ENCODE data around the gene PRPS2.

PRPS2 gene

DNA sequence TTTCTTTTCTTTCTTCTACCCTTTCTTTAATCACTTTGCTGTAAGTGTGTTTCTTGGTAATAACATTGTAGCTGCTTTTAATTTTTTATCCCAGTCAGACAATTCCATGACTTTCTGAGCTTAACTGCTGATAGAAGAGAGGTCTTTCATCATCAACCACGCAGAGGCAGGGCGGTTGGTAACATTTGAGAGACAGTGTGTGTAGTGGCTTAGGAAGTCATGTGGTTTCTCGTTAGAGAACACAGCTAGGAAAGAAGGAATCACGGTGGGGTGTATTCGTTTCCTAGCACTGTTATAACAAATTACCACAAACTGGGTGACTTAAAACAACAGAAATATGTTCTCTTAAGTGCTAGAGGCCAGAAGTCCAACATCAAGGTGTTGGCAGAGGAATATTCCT is 11.5 kb downstream of the PRPS2 start:
- no peak overlapping the region for H3K4me3 ChIP-seq (ENCODE audit: low read depth in 1 of 5, low read length in 5 of 5)
- H3K9ac ChIP-seq (ENCODE audit: low read length in 5 of 5), result no peak overlapping the region
- H3K36me3 ChIP-seq (ENCODE audit: control insufficient read depth in 5 of 5, insufficient read depth in 5 of 5, low read length in 5 of 5), result peaks cover 0 to 4% (median 0%) of the 10 kb centered on the region in 5 donors
- H3K27ac ChIP-seq (ENCODE audit: low read depth, low read length), result no peak overlapping the region
- peaks cover 0 to 1% (median 0%) of the 10 kb centered on the region in 5 donors for H3K27me3 ChIP-seq (ENCODE audit: control insufficient read depth in 5 of 5, insufficient read depth in 4 of 5, low read length in 5 of 5)
- H3K4me1 ChIP-seq (ENCODE audit: control insufficient read depth in 5 of 5, insufficient read depth in 5 of 5, low read length in 5 of 5), result peaks cover 0 to 4% (median 0%) of the 10 kb centered on the region in 5 donors
- H3K9me3 ChIP-seq (ENCODE audit: control insufficient read depth in 5 of 5, low read length in 5 of 5), result peaks cover 0 to 2% (median 0%) of the 10 kb centered on the region in 5 donors

DNA sequence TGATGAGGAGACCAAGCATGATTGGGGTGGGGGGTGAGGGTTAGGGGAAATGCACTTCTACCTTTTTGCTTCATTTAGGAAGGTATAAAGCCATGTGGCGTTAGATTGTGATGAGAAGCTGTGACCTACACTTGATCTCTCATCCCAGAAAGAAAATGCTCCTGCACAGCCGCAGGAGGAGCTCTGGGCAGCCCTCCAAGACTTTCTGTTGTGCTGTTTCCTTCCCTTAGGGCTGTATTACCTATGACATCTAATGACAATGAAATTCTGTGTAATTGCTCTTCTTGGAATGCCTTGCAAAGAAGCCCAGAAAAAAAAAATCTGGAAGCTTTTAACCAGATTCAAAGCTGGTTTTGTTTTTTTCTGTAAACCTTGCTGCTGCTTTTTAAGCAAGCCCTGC is 13.4 kb downstream of the PRPS2 start:
- Histone ChIP-seq H3K9me3 (ENCODE audit: control insufficient read depth in 5 of 5, low read length in 5 of 5) (no peaks in the 10 kb centered on the region), H3K9ac (ENCODE audit: low read length in 5 of 5) (no peak overlapping the region), H3K4me1 (ENCODE audit: control insufficient read depth in 5 of 5, insufficient read depth in 5 of 5, low read length in 5 of 5) (peaks cover 0 to under 1% (median 0%) of the 10 kb centered on the region in 5 donors), H3K27ac (ENCODE audit: low read depth, low read length) (no peak overlapping the region), H3K4me3 (ENCODE audit: low read depth in 1 of 5, low read length in 5 of 5) (no peak overlapping the region), H3K36me3 (ENCODE audit: control insufficient read depth in 5 of 5, insufficient read depth in 5 of 5, low read length in 5 of 5) (peaks cover 0 to 4% (median 0%) of the 10 kb centered on the region in 5 donors), H3K27me3 (ENCODE audit: control insufficient read depth in 5 of 5, insufficient read depth in 4 of 5, low read length in 5 of 5) (no peaks in the 10 kb centered on the region)

DNA sequence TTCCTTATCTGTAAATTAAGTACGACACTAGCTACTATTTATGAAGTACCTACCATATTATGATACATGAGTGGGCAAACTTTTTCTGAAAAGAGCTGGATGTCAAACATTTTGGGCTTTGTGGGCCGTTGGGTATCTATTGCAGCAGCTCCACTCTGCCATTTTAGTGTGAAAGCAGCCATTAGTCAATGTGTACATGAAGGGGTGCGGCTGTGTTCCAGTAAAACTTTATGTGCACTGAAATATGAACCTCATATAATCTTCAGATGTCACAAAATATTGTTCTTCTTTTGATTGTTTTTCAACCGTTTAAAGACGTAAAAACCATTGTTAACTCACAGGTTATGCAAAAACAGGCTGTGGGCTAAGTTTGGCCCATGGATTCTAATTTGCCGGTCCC is 14.1 kb downstream of the PRPS2 start:
- no peak overlapping the region for H3K4me3 ChIP-seq (ENCODE audit: low read depth in 1 of 5, low read length in 5 of 5)
- no peaks in the 10 kb centered on the region for H3K9me3 ChIP-seq (ENCODE audit: control insufficient read depth in 5 of 5, low read length in 5 of 5)
- H3K27me3 ChIP-seq (ENCODE audit: control insufficient read depth in 5 of 5, insufficient read depth in 4 of 5, low read length in 5 of 5), result peaks cover 0 to 2% (median 0%) of the 10 kb centered on the region in 5 donors
- no peak overlapping the region for H3K27ac ChIP-seq (ENCODE audit: low read depth, low read length)
- no peak overlapping the region for H3K9ac ChIP-seq (ENCODE audit: low read length in 5 of 5)
- peaks cover 0 to 2% (median 0%) of the 10 kb centered on the region in 5 donors for H3K36me3 ChIP-seq (ENCODE audit: control insufficient read depth in 5 of 5, insufficient read depth in 5 of 5, low read length in 5 of 5)
- no peaks in the 10 kb centered on the region for H3K4me1 ChIP-seq (ENCODE audit: control insufficient read depth in 5 of 5, insufficient read depth in 5 of 5, low read length in 5 of 5)

DNA sequence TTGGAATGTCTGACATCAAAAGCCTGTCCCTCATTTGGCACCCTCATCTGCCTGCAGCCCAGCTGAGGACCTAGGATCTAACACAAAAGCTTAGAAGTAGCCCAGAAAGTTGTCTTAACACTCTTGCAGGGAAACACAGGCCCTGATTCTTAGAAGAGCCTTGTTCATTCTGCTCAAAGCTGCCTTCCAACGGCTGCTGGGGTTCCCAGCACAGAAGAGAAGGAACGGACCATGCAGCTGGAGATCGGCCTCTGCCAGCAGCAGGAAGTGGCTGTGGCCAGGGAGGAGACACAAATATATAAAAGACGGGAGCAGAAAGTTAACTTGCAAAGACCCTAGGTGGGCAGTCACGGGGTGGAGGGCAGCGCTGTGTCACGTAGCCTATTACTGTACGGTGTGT is 20.4 kb downstream of the PRPS2 start:
- H3K4me1 ChIP-seq (ENCODE audit: control insufficient read depth in 5 of 5, insufficient read depth in 5 of 5, low read length in 5 of 5), result no peaks in the 10 kb centered on the region
- H3K9me3 ChIP-seq (ENCODE audit: control insufficient read depth in 5 of 5, low read length in 5 of 5), result no peaks in the 10 kb centered on the region
- H3K27me3 ChIP-seq (ENCODE audit: control insufficient read depth in 5 of 5, insufficient read depth in 4 of 5, low read length in 5 of 5), result peaks cover 0 to 14% (median 7%) of the 10 kb centered on the region in 5 donors
- H3K4me3 ChIP-seq (ENCODE audit: low read depth in 1 of 5, low read length in 5 of 5), result no peak overlapping the region
- peaks cover 0 to 3% (median 0%) of the 10 kb centered on the region in 5 donors for H3K36me3 ChIP-seq (ENCODE audit: control insufficient read depth in 5 of 5, insufficient read depth in 5 of 5, low read length in 5 of 5)
- no peak overlapping the region for H3K9ac ChIP-seq (ENCODE audit: low read length in 5 of 5)
- H3K27ac ChIP-seq (ENCODE audit: low read depth, low read length), result no peak overlapping the region

DNA sequence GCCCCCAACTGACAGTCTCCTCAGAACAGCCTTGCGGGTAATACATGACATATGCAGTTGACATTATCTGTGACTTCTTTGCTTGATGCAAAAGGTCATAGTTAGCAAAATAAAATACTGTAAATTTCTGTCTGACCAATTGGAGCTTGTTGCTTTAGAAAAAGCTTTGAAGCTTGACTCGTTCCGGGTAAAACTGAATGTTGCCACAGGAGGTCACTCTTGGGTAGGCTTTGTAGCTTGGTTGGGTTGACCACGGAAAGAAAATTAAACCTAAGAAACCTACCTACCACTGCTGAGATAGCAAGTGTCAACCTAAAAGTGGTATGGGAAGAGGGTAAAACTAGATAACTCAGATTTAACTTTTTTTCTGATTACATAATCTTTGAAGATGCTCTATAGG is 23.2 kb downstream of the PRPS2 start:
- H3K4me3 ChIP-seq (ENCODE audit: low read depth in 1 of 5, low read length in 5 of 5), result no peak overlapping the region
- no peak overlapping the region for H3K27ac ChIP-seq (ENCODE audit: low read depth, low read length)
- no peak overlapping the region for H3K9ac ChIP-seq (ENCODE audit: low read length in 5 of 5)
- H3K27me3 ChIP-seq (ENCODE audit: control insufficient read depth in 5 of 5, insufficient read depth in 4 of 5, low read length in 5 of 5), result peaks cover 0 to 14% (median 7%) of the 10 kb centered on the region in 5 donors
- no peaks in the 10 kb centered on the region for H3K4me1 ChIP-seq (ENCODE audit: control insufficient read depth in 5 of 5, insufficient read depth in 5 of 5, low read length in 5 of 5)
- H3K36me3 ChIP-seq (ENCODE audit: control insufficient read depth in 5 of 5, insufficient read depth in 5 of 5, low read length in 5 of 5), result peaks cover 0 to 3% (median 0%) of the 10 kb centered on the region in 5 donors
- H3K9me3 ChIP-seq (ENCODE audit: control insufficient read depth in 5 of 5, low read length in 5 of 5), result no peaks in the 10 kb centered on the region

DNA sequence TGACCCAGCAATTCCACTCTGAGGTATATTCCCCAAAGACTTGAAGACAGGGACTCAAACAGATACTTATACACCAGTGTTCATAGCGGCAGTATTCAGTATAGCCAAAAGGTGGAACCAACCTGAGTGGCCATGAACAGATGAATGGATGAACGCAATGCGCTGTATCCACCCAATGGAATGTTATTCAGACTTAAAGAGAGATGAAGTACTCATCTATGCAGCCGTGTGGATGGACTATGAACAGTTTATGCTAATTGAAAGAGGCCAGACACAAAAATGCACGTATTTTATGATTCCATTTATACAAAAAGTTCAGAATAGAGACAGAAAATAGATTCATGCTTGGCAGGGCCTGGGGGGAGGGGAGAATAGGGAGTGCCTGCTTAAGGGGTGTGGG is 26.3 kb downstream of the PRPS2 start:
- peaks cover 0 to 9% (median 0%) of the 10 kb centered on the region in 5 donors for H3K36me3 ChIP-seq (ENCODE audit: control insufficient read depth in 5 of 5, insufficient read depth in 5 of 5, low read length in 5 of 5)
- no peaks in the 10 kb centered on the region for H3K9me3 ChIP-seq (ENCODE audit: control insufficient read depth in 5 of 5, low read length in 5 of 5)
- H3K9ac ChIP-seq (ENCODE audit: low read length in 5 of 5), result no peak overlapping the region
- H3K27ac ChIP-seq (ENCODE audit: low read depth, low read length), result no peak overlapping the region
- no peak overlapping the region for H3K4me3 ChIP-seq (ENCODE audit: low read depth in 1 of 5, low read length in 5 of 5)
- no peaks in the 10 kb centered on the region for H3K4me1 ChIP-seq (ENCODE audit: control insufficient read depth in 5 of 5, insufficient read depth in 5 of 5, low read length in 5 of 5)
- H3K27me3 ChIP-seq (ENCODE audit: control insufficient read depth in 5 of 5, insufficient read depth in 4 of 5, low read length in 5 of 5), result peaks cover 0 to 7% (median 0%) of the 10 kb centered on the region in 5 donors

DNA sequence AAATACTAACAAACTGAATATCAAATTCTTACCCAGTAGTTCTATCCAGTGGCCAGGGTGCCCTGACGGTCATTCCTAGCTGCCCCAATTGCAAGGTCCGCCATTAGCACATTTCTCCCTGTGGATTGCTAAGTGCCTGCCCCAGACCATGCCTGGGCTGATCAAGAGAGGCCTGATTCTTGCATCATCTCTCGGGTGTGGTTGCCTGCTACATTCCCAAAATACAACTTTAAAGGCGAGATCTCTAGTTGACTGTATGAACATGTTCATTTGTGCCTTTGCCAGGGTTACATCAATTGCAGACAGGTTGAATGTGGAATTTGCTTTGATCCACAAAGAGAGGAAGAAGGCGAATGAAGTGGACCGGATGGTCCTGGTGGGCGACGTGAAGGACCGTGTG is 28.0 kb downstream of the PRPS2 start:
- Histone ChIP-seq H3K36me3 (ENCODE audit: control insufficient read depth in 5 of 5, insufficient read depth in 5 of 5, low read length in 5 of 5) (peaks cover 0 to 9% (median 3%) of the 10 kb centered on the region in 5 donors), H3K27ac (ENCODE audit: low read depth, low read length) (no peak overlapping the region), H3K4me3 (ENCODE audit: low read depth in 1 of 5, low read length in 5 of 5) (no peak overlapping the region), H3K4me1 (ENCODE audit: control insufficient read depth in 5 of 5, insufficient read depth in 5 of 5, low read length in 5 of 5) (no peaks in the 10 kb centered on the region), H3K9me3 (ENCODE audit: control insufficient read depth in 5 of 5, low read length in 5 of 5) (no peaks in the 10 kb centered on the region), H3K9ac (ENCODE audit: low read length in 5 of 5) (no peak overlapping the region), H3K27me3 (ENCODE audit: control insufficient read depth in 5 of 5, insufficient read depth in 4 of 5, low read length in 5 of 5) (peaks cover 0 to 7% (median 0%) of the 10 kb centered on the region in 5 donors)

DNA sequence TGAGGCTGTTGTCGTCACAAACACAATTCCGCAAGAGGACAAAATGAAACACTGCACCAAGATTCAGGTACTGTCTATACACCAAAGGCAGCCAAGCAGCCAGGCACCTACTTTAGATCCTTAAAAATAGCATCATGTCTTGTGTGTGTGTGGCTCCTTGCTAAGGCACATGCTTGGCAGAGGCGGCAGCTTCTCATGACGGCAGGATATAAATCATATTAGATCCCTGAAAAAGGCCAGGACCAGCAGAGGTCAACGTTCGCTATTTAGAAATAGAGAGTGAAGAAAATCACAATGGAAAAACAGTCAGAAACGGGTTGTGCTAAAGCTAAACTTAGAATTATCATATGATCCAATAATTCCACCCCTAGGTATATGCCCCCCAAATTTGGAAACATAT is 29.5 kb downstream of the PRPS2 start:
- Histone ChIP-seq H3K36me3 (ENCODE audit: control insufficient read depth in 5 of 5, insufficient read depth in 5 of 5, low read length in 5 of 5) (peaks cover 0 to 16% (median 5%) of the 10 kb centered on the region in 5 donors), H3K27ac (ENCODE audit: low read depth, low read length) (no peak overlapping the region), H3K4me1 (ENCODE audit: control insufficient read depth in 5 of 5, insufficient read depth in 5 of 5, low read length in 5 of 5) (no peaks in the 10 kb centered on the region), H3K9me3 (ENCODE audit: control insufficient read depth in 5 of 5, low read length in 5 of 5) (no peaks in the 10 kb centered on the region), H3K9ac (ENCODE audit: low read length in 5 of 5) (no peak overlapping the region), H3K4me3 (ENCODE audit: low read depth in 1 of 5, low read length in 5 of 5) (no peak overlapping the region), H3K27me3 (ENCODE audit: control insufficient read depth in 5 of 5, insufficient read depth in 4 of 5, low read length in 5 of 5) (peaks cover 0 to 8% (median 2%) of the 10 kb centered on the region in 5 donors)

DNA sequence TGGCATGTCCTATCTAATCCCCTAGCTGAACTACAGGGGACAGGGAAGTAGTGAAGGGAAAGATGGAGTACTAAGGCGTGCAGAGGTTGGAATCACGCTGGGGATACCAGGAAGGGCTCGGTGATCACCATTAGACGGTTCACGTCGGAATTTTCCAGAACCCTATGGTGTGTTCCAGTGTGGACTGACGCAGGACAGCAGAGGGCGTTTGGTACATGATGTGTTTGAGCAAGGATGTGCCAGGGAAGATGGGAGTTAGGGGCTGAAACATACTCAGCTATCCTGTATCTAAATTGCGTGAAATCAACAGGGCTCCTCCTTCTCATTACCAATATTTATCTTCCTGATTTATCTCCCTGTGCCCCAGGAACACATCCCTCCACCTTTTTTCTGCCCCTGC is 33.7 kb downstream of the PRPS2 start:
- no peak overlapping the region for H3K4me3 ChIP-seq (ENCODE audit: low read depth in 1 of 5, low read length in 5 of 5)
- H3K36me3 ChIP-seq (ENCODE audit: control insufficient read depth in 5 of 5, insufficient read depth in 5 of 5, low read length in 5 of 5), result peaks cover 0 to 16% (median 5%) of the 10 kb centered on the region in 5 donors
- no peak overlapping the region for H3K9ac ChIP-seq (ENCODE audit: low read length in 5 of 5)
- peaks cover 2 to 8% (median 2%) of the 10 kb centered on the region in 5 donors for H3K27me3 ChIP-seq (ENCODE audit: control insufficient read depth in 5 of 5, insufficient read depth in 4 of 5, low read length in 5 of 5)
- H3K4me1 ChIP-seq (ENCODE audit: control insufficient read depth in 5 of 5, insufficient read depth in 5 of 5, low read length in 5 of 5), result no peaks in the 10 kb centered on the region
- H3K27ac ChIP-seq (ENCODE audit: low read depth, low read length), result no peak overlapping the region
- H3K9me3 ChIP-seq (ENCODE audit: control insufficient read depth in 5 of 5, low read length in 5 of 5), result no peaks in the 10 kb centered on the region

DNA sequence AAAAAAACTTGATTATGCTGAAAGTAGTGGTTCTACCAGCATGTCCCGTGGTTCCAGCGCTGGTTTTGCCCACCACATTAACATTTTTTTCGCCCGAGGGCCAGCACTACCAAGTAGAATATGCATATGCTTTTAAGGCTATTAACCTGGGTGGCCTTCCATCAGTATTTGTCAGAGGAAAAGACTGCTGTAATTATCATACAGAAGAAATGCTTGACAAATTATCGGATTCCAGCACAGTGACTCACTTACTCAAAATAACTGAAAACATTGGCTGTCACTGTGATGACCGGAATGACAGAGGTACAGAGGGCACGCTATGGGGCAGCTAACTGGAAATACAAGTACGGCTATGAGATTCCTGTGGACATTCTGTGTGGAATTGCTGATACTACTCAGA is 34.6 kb downstream of the PRPS2 start:
- Histone ChIP-seq H3K27me3 (ENCODE audit: control insufficient read depth in 5 of 5, insufficient read depth in 4 of 5, low read length in 5 of 5) (peaks cover 2 to 8% (median 2%) of the 10 kb centered on the region in 5 donors), H3K4me3 (ENCODE audit: low read depth in 1 of 5, low read length in 5 of 5) (no peak overlapping the region), H3K36me3 (ENCODE audit: control insufficient read depth in 5 of 5, insufficient read depth in 5 of 5, low read length in 5 of 5) (peaks cover 0 to 13% (median 3%) of the 10 kb centered on the region in 5 donors), H3K4me1 (ENCODE audit: control insufficient read depth in 5 of 5, insufficient read depth in 5 of 5, low read length in 5 of 5) (no peaks in the 10 kb centered on the region), H3K9ac (ENCODE audit: low read length in 5 of 5) (no peak overlapping the region), H3K27ac (ENCODE audit: low read depth, low read length) (no peak overlapping the region), H3K9me3 (ENCODE audit: control insufficient read depth in 5 of 5, low read length in 5 of 5) (no peaks in the 10 kb centered on the region)

All from subcutaneous abdominal adipose tissue (tissue), 5 donors.